Prostate gland (tissue), 2 donors: ENCODE measurements around the gene ITSN1.
A peak's percentile ranks its signal among the peaks of the same experiment; 100 is the strongest.

Source experiments
- CTCF ChIP-seq, 4 experiments: fragments of 200-600 bp in 2 of 4; fragments of 450-650 bp in 2 of 4; sonication (generic) in 2 of 4; IDR thresholded peaks; 1 replicate in 3 of 4; 2 replicates in 1 of 4; pipeline ENCODE4 v1.5.1; 2016 to 2019; ENCODE audit warnings: antibody characterized with exemption in 4 of 4, mild to moderate bottlenecking in 2 of 4, moderate library complexity in 2 of 4
- POLR2A ChIP-seq: fragments of 450-650 bp; IDR thresholded peaks from one replicate; pipeline ENCODE4 v1.6.1; 2016; ENCODE audit warnings: antibody characterized with exemption, mild to moderate bottlenecking
- POLR2AphosphoS5 ChIP-seq: sonication (generic); formaldehyde crosslinking; IDR thresholded peaks from one replicate; pipeline ENCODE4 v1.6.1; 2017; ENCODE audit warnings: antibody characterized with exemption

GRCh38 chr21:33642027-33642895, at the start of gene ITSN1:
- no peak for TF ChIP-seq CTCF (IDR thresholded peaks at IDR 0.05)
- peak; percentile 95 for TF ChIP-seq POLR2A
- TF ChIP-seq POLR2AphosphoS5: peak; percentile 81
